ENCODE results near the gene LRRC75A.

DNA sequence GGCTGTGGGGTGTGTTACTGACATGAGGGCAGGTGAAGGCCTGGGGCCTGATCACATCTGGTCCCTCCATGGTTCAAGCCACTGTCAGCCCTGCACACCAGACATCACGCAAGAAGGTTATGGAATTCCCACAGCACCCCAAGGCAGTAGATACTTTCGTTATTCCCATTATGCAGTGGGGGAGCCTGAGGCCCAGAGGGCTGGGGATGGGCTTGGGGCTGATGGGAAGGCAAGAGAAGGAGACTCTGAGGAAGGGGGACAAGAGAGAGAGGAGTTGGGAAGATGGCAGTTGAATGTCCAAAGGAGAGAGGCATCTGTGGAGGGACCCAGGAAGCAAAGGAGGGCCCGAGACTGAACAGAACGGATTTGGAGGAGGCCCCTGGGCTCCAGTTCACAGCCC, 42.0 kb downstream of the LRRC75A start:
- TF ChIP-seq, protein P1, sequence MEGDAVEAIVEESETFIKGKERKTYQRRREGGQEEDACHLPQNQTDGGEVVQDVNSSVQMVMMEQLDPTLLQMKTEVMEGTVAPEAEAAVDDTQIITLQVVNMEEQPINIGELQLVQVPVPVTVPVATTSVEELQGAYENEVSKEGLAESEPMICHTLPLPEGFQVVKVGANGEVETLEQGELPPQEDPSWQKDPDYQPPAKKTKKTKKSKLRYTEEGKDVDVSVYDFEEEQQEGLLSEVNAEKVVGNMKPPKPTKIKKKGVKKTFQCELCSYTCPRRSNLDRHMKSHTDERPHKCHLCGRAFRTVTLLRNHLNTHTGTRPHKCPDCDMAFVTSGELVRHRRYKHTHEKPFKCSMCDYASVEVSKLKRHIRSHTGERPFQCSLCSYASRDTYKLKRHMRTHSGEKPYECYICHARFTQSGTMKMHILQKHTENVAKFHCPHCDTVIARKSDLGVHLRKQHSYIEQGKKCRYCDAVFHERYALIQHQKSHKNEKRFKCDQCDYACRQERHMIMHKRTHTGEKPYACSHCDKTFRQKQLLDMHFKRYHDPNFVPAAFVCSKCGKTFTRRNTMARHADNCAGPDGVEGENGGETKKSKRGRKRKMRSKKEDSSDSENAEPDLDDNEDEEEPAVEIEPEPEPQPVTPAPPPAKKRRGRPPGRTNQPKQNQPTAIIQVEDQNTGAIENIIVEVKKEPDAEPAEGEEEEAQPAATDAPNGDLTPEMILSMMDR (IDR thresholded peaks at IDR 0.05; ENCODE audit: poor library complexity, severe bottlenecking), result no peak
- TF ChIP-seq POLR2AphosphoS5 (IDR thresholded peaks at IDR 0.05) (no peak), SMC3 (conservative IDR thresholded peaks at IDR 0.05; ENCODE audit: poor library complexity) (no peak), RAD21 (conservative IDR thresholded peaks at IDR 0.05) (no peak)
